Panc1 (cell line): ENCODE results near the gene IGF2R. TPM values are rescaled to one million over a fixed set of nuclear protein-coding genes. Genes with fewer than 3 reads are reported as not detected.

ENCODE experiments used
- ATAC-seq: fragments of 200-7000 bp; cut with Tn5 transposase; 2 replicates; pipeline ENCODE4 v1.9.1; 2020; ENCODE audit warnings: mild to moderate bottlenecking, moderate library complexity
- BruUV-seq: library from RNA; stranded (reverse); fragments of 400-500 nt; replicated peaks from 2 replicates; lab custom pipeline; 2021; lab: Mats Ljungman, UMichigan
- CTCF ChIA-PET: fragments of 300-600 bp; sonication (Branson Sonifier 250); formaldehyde crosslinking; loops from one replicate; lab custom pipeline; 2022; ENCODE audit warnings: antibody characterized with exemption; lab: Charles Lee
- POLR2A ChIA-PET: fragments of 300-600 bp; sonication (Branson Sonifier 250); formaldehyde crosslinking; loops from one replicate; lab custom pipeline; 2022; ENCODE audit warnings: antibody characterized with exemption; lab: Charles Lee
- DNase-seq: peaks from one replicate; pipeline ENCODE4 v3.0.0-alpha.2; 2010; ENCODE audit warnings: low read depth, low spot score
- H3K27ac ChIP-seq: 2 replicates; pipeline ENCODE4 v1.5.1; 2011; ENCODE audit warnings: mild to moderate bottlenecking, low read length, inconsistent platforms
- H3K27me3 ChIP-seq: fragments of 200-500 bp; sonication (Bioruptor generic); 2 replicates; pipeline ENCODE4 v1.6.0; 2014; ENCODE audit warnings: low read length, inconsistent platforms; ENCODE audit not compliant: control insufficient read depth, insufficient read depth
- H3K36me3 ChIP-seq: fragments of 200-500 bp; sonication (Bioruptor generic); 2 replicates; pipeline ENCODE4 v1.5.1; 2014; ENCODE audit warnings: inconsistent platforms, mild to moderate bottlenecking, low read length, moderate library complexity; ENCODE audit not compliant: control insufficient read depth, insufficient read depth
- H3K4me1 ChIP-seq: 2 replicates; pipeline ENCODE4 v1.5.1; 2011; ENCODE audit warnings: inconsistent platforms, mild to moderate bottlenecking, low read length, moderate library complexity; ENCODE audit not compliant: control insufficient read depth, insufficient read depth
- H3K4me3 ChIP-seq, 2 experiments: 2 replicates each; pipeline ENCODE4 v1.5.1; 2011 to 2012; ENCODE audit warnings: low read depth in 2 of 2, low read length in 2 of 2, mild to moderate bottlenecking in 2 of 2, inconsistent platforms in 1 of 2, moderate library complexity in 1 of 2
- H3K9me3 ChIP-seq: fragments of 200-500 bp; sonication (Bioruptor generic); 2 replicates; pipeline ENCODE4 v1.5.1; 2014; ENCODE audit warnings: low read depth, mild to moderate bottlenecking, inconsistent platforms, low read length, moderate library complexity; ENCODE audit not compliant: control insufficient read depth, insufficient read depth
- POLR2AphosphoS5 ChIP-seq: IDR thresholded peaks from 2 replicates; pipeline ENCODE4 v1.6.1; 2012; ENCODE audit warnings: mild to moderate bottlenecking, low read depth, low read length, moderate library complexity
- SIN3A ChIP-seq: IDR thresholded peaks from 2 replicates; pipeline ENCODE4 v1.6.1; 2012; ENCODE audit warnings: low read depth, mild to moderate bottlenecking, low read length, moderate library complexity, borderline replicate concordance; ENCODE audit not compliant: insufficient read depth
- TCF7L2 ChIP-seq: IDR thresholded peaks from 2 replicates; pipeline ENCODE4 v1.6.1; 2011; ENCODE audit warnings: mild to moderate bottlenecking, low read depth, low read length, inconsistent platforms
- in situ Hi-C: cut with HindIII; loops from 2 replicates; pipeline ENCODE4 v1.10.0; 2016; ENCODE audit warnings: low sequenced_read_pairs, low pct_unique_long_range_greater_than_20kb
- intact Hi-C: fragments of 100-400 bp; cut with micrococcal nuclease; formaldehyde crosslinking; loops from one replicate; pipeline ENCODE4 v1.10.0; 2022; ENCODE audit not compliant: unreplicated experiment
- total RNA-seq: library from RNA; stranded (reverse); gene quantifications from one replicate; pipeline ENCODE4 v1.2.1, GENCODE V29; 2021; ENCODE audit not compliant: unreplicated experiment
- TF ChIP-seq, protein P1 (sequence below): fragments of 450-650 bp; IDR thresholded peaks from 2 replicates; pipeline ENCODE4 v1.5.1; 2017; ENCODE audit warnings: mild to moderate bottlenecking
- TF ChIP-seq, protein P2 (sequence below), 2 experiments: IDR thresholded peaks; 2 replicates each; pipeline ENCODE4 v1.6.1; 2011 to 2012; ENCODE audit warnings: low read depth in 2 of 2, control low read depth in 1 of 2, low read length in 1 of 2, mild to moderate bottlenecking in 1 of 2, moderate library complexity in 1 of 2; ENCODE audit not compliant: insufficient read depth in 1 of 2

Gene IGF2R
- total RNA-seq, 1 experiment from 2014 or later = 163 TPM

DNA sequence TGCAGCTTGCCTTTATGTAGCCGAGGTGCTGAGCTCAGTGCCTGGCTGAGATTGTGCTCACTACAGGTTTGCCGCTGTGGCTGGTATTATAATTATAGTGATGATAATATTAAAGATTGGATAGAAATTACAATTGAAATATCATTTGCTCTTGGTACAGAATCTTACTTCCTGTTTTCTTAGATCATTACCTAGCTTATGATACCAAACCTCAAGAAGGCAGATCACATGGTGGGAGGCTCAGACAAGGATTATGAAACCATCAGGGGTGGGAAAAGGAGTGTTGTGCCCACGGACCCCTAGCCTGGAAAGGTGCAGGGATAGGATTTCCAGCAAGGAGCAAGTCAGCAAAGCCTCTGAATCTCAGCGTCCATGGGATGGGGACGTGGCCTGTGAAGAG lies 70.6 kb downstream of the IGF2R start:
- POLR2A ChIA-PET = no interaction called here
- no peak overlapping the region for H3K27ac ChIP-seq
- in situ Hi-C loops = no loop called here
- H3K4me3 ChIP-seq = no peak overlapping the region
- H3K9me3 ChIP-seq = no peaks in the 10 kb centered on the region
- H3K27me3 ChIP-seq = no peaks in the 10 kb centered on the region
- no peak for ATAC-seq
- DNase-seq = no peak
- TF ChIP-seq SIN3A (no peak), TCF7L2 (no peak), POLR2AphosphoS5 (no peak)
- TF ChIP-seq, protein P1, sequence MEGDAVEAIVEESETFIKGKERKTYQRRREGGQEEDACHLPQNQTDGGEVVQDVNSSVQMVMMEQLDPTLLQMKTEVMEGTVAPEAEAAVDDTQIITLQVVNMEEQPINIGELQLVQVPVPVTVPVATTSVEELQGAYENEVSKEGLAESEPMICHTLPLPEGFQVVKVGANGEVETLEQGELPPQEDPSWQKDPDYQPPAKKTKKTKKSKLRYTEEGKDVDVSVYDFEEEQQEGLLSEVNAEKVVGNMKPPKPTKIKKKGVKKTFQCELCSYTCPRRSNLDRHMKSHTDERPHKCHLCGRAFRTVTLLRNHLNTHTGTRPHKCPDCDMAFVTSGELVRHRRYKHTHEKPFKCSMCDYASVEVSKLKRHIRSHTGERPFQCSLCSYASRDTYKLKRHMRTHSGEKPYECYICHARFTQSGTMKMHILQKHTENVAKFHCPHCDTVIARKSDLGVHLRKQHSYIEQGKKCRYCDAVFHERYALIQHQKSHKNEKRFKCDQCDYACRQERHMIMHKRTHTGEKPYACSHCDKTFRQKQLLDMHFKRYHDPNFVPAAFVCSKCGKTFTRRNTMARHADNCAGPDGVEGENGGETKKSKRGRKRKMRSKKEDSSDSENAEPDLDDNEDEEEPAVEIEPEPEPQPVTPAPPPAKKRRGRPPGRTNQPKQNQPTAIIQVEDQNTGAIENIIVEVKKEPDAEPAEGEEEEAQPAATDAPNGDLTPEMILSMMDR = no peak
- TF ChIP-seq, protein P2, sequence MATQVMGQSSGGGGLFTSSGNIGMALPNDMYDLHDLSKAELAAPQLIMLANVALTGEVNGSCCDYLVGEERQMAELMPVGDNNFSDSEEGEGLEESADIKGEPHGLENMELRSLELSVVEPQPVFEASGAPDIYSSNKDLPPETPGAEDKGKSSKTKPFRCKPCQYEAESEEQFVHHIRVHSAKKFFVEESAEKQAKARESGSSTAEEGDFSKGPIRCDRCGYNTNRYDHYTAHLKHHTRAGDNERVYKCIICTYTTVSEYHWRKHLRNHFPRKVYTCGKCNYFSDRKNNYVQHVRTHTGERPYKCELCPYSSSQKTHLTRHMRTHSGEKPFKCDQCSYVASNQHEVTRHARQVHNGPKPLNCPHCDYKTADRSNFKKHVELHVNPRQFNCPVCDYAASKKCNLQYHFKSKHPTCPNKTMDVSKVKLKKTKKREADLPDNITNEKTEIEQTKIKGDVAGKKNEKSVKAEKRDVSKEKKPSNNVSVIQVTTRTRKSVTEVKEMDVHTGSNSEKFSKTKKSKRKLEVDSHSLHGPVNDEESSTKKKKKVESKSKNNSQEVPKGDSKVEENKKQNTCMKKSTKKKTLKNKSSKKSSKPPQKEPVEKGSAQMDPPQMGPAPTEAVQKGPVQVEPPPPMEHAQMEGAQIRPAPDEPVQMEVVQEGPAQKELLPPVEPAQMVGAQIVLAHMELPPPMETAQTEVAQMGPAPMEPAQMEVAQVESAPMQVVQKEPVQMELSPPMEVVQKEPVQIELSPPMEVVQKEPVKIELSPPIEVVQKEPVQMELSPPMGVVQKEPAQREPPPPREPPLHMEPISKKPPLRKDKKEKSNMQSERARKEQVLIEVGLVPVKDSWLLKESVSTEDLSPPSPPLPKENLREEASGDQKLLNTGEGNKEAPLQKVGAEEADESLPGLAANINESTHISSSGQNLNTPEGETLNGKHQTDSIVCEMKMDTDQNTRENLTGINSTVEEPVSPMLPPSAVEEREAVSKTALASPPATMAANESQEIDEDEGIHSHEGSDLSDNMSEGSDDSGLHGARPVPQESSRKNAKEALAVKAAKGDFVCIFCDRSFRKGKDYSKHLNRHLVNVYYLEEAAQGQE (IDR thresholded peaks at IDR 0.05; ENCODE audit: insufficient read depth in 1 of 2, low read depth in 2 of 2, low read length in 1 of 2) = no peak
- peaks cover 18% of the 10 kb centered on the region for H3K36me3 ChIP-seq
- BruUV-seq = no TSS peak
- CTCF ChIA-PET = interaction anchor here (0.6 kb wide), 1 partner anchor 89 kb away, joined by 4 read pairs; no protein-coding TSS in a partner anchor
- no peaks in the 10 kb centered on the region for H3K4me1 ChIP-seq
- intact Hi-C loops = no loop called here

DNA sequence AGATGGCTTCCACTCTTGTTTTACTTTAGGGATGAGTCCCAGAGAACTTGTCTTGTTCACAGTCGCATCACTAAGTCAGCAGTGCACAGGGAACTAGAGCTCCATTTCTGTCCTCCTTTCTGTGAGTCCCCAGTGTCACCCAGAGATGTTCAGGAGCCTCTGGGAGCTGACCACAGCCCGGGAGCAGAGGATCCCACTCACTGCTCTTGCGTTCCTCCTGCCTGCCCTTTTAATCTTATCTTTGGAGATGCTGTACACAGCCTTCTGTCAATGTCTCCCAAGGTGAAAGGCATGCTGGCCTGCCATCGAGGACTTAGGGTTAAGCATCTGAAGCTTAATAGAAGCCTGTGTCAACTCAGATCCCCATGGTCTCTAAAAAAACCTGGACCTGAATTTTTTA lies 71.2 kb downstream of the IGF2R start:
- in situ Hi-C loops = no loop called here
- TF ChIP-seq SIN3A (no peak), TCF7L2 (no peak), POLR2AphosphoS5 (no peak)
- TF ChIP-seq, protein P1 = no peak
- TF ChIP-seq, protein P2 (IDR thresholded peaks at IDR 0.05; ENCODE audit: insufficient read depth in 1 of 2, low read depth in 2 of 2, low read length in 1 of 2) = no peak
- Histone ChIP-seq H3K4me3 (no peak overlapping the region), H3K27me3 (no peaks in the 10 kb centered on the region), H3K9me3 (no peaks in the 10 kb centered on the region), H3K4me1 (no peaks in the 10 kb centered on the region), H3K36me3 (peaks cover 22% of the 10 kb centered on the region), H3K27ac (no peak overlapping the region)
- DNase-seq = no peak
- intact Hi-C loops = no loop called here
- no TSS peak for BruUV-seq
- no peak for ATAC-seq
- ChIA-PET CTCF (no interaction called here), POLR2A (no interaction called here)
